IMR-90 (cell line): ENCODE data around the gene EVL. TPM values are rescaled to one million over a fixed set of nuclear protein-coding genes. Genes with fewer than 3 reads are reported as not detected.
"Not testable (repeated sequence)": the region's sequence is repeated elsewhere in the genome, so short reads cannot be mapped to it uniquely, and the experiment has no call there.

Source experiments
- ATAC-seq: fragments of 200-7000 bp; cut with Tn5 transposase; 2 replicates; pipeline ENCODE4 v1.9.1; 2020; ENCODE audit warnings: low read depth, mild to moderate bottlenecking, moderate library complexity
- BruUV-seq: library from RNA; stranded (reverse); fragments of 400-500 nt; replicated peaks from 2 replicates; lab custom pipeline; 2021; lab: Mats Ljungman, UMichigan
- CTCF ChIA-PET: fragments of 300-600 bp; formaldehyde crosslinking; extraction: SDS; loops from one replicate; lab custom pipeline; 2021; ENCODE audit warnings: antibody characterized with exemption; lab: Yijun Ruan, JAX
- POLR2A ChIA-PET: fragments of 300-600 bp; sonication (Branson Sonifier 250); formaldehyde crosslinking; loops from one replicate; lab custom pipeline; 2022; ENCODE audit warnings: antibody characterized with exemption; ENCODE audit not compliant: unreplicated experiment; lab: Charles Lee
- DNase-seq: peaks from one replicate; pipeline ENCODE4 v3.0.0; 2013
- H2AFZ ChIP-seq: replicated peaks from 2 replicates; pipeline ENCODE3; 2013; ENCODE audit warnings: low read length, mild to moderate bottlenecking; ENCODE audit not compliant: poor library complexity
- H2AK5ac ChIP-seq: 2 replicates; pipeline ENCODE4 v1.6.1; 2013; ENCODE audit warnings: low read depth, low read length, inconsistent platforms
- H2AK9ac ChIP-seq: replicated peaks from 2 replicates; pipeline ENCODE3; 2013; ENCODE audit warnings: mild to moderate bottlenecking, low read depth, low read length, moderate library complexity; ENCODE audit not compliant: poor library complexity
- H2BK120ac ChIP-seq: 2 replicates; pipeline ENCODE4 v1.6.1; 2013; ENCODE audit warnings: low read depth, low read length, inconsistent platforms
- H2BK15ac ChIP-seq: 3 replicates; pipeline ENCODE4 v1.6.1; 2013; ENCODE audit warnings: low read depth, low read length, inconsistent platforms
- H2BK20ac ChIP-seq: 2 replicates; pipeline ENCODE4 v1.6.1; 2013; ENCODE audit warnings: low read depth, mild to moderate bottlenecking, inconsistent platforms, low read length, moderate library complexity
- H2BK5ac ChIP-seq: 2 replicates; pipeline ENCODE4 v1.6.1; 2013; ENCODE audit warnings: mild to moderate bottlenecking, low read depth, low read length, inconsistent platforms; ENCODE audit not compliant: poor library complexity, severe bottlenecking
- H3K14ac ChIP-seq: replicated peaks from 2 replicates; pipeline ENCODE4 v1.6.1; 2013; ENCODE audit warnings: low read depth, low read length, inconsistent platforms
- H3K18ac ChIP-seq: 2 replicates; pipeline ENCODE4 v1.6.1; 2013; ENCODE audit warnings: low read depth, low read length, control low read depth
- H3K23ac ChIP-seq: 2 replicates; pipeline ENCODE4 v1.6.1; 2013; ENCODE audit warnings: low read depth, low read length, inconsistent platforms
- H3K27ac ChIP-seq: 2 replicates; pipeline ENCODE4 v1.5.1; 2013; ENCODE audit warnings: mild to moderate bottlenecking, control low read depth, low read length; ENCODE audit not compliant: insufficient read depth
- H3K27me3 ChIP-seq: 2 replicates; pipeline ENCODE4 v1.6.1; 2013; ENCODE audit warnings: low read length; ENCODE audit not compliant: control insufficient read depth, insufficient read depth
- H3K36me3 ChIP-seq: 2 replicates; pipeline ENCODE4 v1.6.1; 2013; ENCODE audit warnings: low read length, mixed read lengths; ENCODE audit not compliant: control insufficient read depth, insufficient read depth
- H3K4ac ChIP-seq: 2 replicates; pipeline ENCODE4 v1.6.1; 2013; ENCODE audit warnings: low read depth, low read length, inconsistent platforms
- H3K4me1 ChIP-seq: 2 replicates; pipeline ENCODE4 v1.6.1; 2013; ENCODE audit warnings: low read length, mixed read lengths; ENCODE audit not compliant: control insufficient read depth, insufficient read depth
- H3K4me2 ChIP-seq: 2 replicates; pipeline ENCODE4 v1.6.1; 2013; ENCODE audit warnings: low read depth, mild to moderate bottlenecking, control low read depth, low read length, moderate library complexity
- H3K4me3 ChIP-seq: 2 replicates; pipeline ENCODE4 v1.5.1; 2013; ENCODE audit warnings: low read depth, mild to moderate bottlenecking, control low read depth, low read length, moderate library complexity; ENCODE audit not compliant: insufficient read depth
- H3K56ac ChIP-seq: 2 replicates; pipeline ENCODE4 v1.6.1; 2013; ENCODE audit warnings: low read length, inconsistent platforms; ENCODE audit not compliant: insufficient read depth; ENCODE audit errors: extremely low read depth
- H3K79me1 ChIP-seq, 2 experiments: 2 replicates each; pipeline ENCODE4 v1.6.1; 2013; ENCODE audit warnings: low read length in 2 of 2, inconsistent platforms in 1 of 2, low read depth in 1 of 2
- H3K9ac ChIP-seq: 2 replicates; pipeline ENCODE4 v1.6.1; 2013; ENCODE audit warnings: low read depth, low read length, control low read depth
- H3K9me1 ChIP-seq: 2 replicates; pipeline ENCODE4 v1.6.1; 2013; ENCODE audit warnings: low read length, inconsistent platforms; ENCODE audit not compliant: insufficient read depth
- H3K9me3 ChIP-seq: 2 replicates; pipeline ENCODE4 v1.6.1; 2013; ENCODE audit warnings: low read length; ENCODE audit not compliant: control insufficient read depth, insufficient read depth
- H4K20me1 ChIP-seq: 2 replicates; pipeline ENCODE4 v1.6.1; 2013; ENCODE audit warnings: low read length, inconsistent platforms; ENCODE audit not compliant: insufficient read depth
- H4K5ac ChIP-seq: 2 replicates; pipeline ENCODE4 v1.6.1; 2013; ENCODE audit warnings: mild to moderate bottlenecking, low read depth, low read length, control low read depth
- H4K8ac ChIP-seq, 2 experiments: 2 replicates each; pipeline ENCODE4 v1.6.1; 2013; ENCODE audit warnings: low read depth in 2 of 2, low read length in 2 of 2, control low read depth in 1 of 2, inconsistent platforms in 1 of 2
- H4K91ac ChIP-seq: 2 replicates; pipeline ENCODE4 v1.6.1; 2013; ENCODE audit warnings: low read depth, low read length, inconsistent platforms; ENCODE audit not compliant: insufficient read depth
- BHLHE40 ChIP-seq: fragments of 150-350 bp; IDR thresholded peaks from 2 replicates; pipeline ENCODE4 v1.6.1; 2016; ENCODE audit warnings: mild to moderate bottlenecking, low read depth, low read length
- FOS ChIP-seq: fragments of 150-350 bp; IDR thresholded peaks from 2 replicates; pipeline ENCODE4 v1.6.1; 2016; ENCODE audit warnings: low read depth, low read length
- MAFK ChIP-seq: IDR thresholded peaks from 2 replicates; pipeline ENCODE4 v1.6.1; 2012; ENCODE audit warnings: low read depth, low read length, improper control_type of control experiment
- MAZ ChIP-seq: IDR thresholded peaks from 2 replicates; pipeline ENCODE4 v1.6.1; 2012; ENCODE audit warnings: low read depth, mild to moderate bottlenecking, low read length, improper control_type of control experiment, moderate library complexity, borderline replicate concordance
- NFE2L2 ChIP-seq: fragments of 150-350 bp; IDR thresholded peaks from 2 replicates; pipeline ENCODE4 v1.6.1; 2016; ENCODE audit warnings: low read depth, mild to moderate bottlenecking, low read length
- POLR2A ChIP-seq: IDR thresholded peaks from 2 replicates; pipeline ENCODE4 v1.6.1; 2012; ENCODE audit warnings: mild to moderate bottlenecking, low read depth, low read length
- RAD21 ChIP-seq: IDR thresholded peaks from 2 replicates; pipeline ENCODE4 v1.6.1; 2012; ENCODE audit warnings: low read length, improper control_type of control experiment
- RCOR1 ChIP-seq: IDR thresholded peaks from 2 replicates; pipeline ENCODE4 v1.6.1; 2012; ENCODE audit warnings: mild to moderate bottlenecking, low read length, improper control_type of control experiment; ENCODE audit not compliant: insufficient replicate concordance
- whole genome bisulfite sequencing, 2 experiments: methylation state at CpG; one replicate each; pipeline versions ENCODE4 v1.1.5 to v1.1.7; 2013; ENCODE audit warnings: missing lambda C conversion rate in 2 of 2; ENCODE audit not compliant: insufficient read length in 1 of 2; ENCODE audit errors: extremely low coverage in 2 of 2; 5-methylcytosine and 5-hydroxymethylcytosine counted together
- dilution Hi-C: fragments of 300-500 bp; cut with HindIII; formaldehyde crosslinking; loops from one replicate; pipeline ENCODE4 v1.14.3; 2018; ENCODE audit warnings: low sequenced_read_pairs; ENCODE audit not compliant: unreplicated experiment
- in situ Hi-C: fragments of 300-500 bp; cut with MboI; formaldehyde crosslinking; loops from 3 replicates; pipeline ENCODE4 v1.14.3; 2019; ENCODE audit warnings: low sequenced_read_pairs, inconsistent platforms, mixed read lengths
- intact Hi-C: fragments of 100-400 bp; cut with micrococcal nuclease; formaldehyde crosslinking; loops from 2 replicates; pipeline ENCODE4 v1.10.0; 2022
- polyA plus RNA-seq, 3 experiments: library from polyadenylated mRNA; depleted of rRNA; stranded (reverse); fragments of >200 nt; gene quantifications; 2 replicates each; pipeline ENCODE4 v1.2.3, GENCODE V29; 2012; ENCODE audit warnings: low replicate concordance in 1 of 3
- total RNA-seq: library from RNA; depleted of rRNA; stranded (reverse); fragments of >200 nt; gene quantifications from 2 replicates; pipeline ENCODE4 v1.2.3, GENCODE V29; 2012
- TF ChIP-seq, protein P1 (sequence below): fragments of 150-350 bp; IDR thresholded peaks from 2 replicates; pipeline ENCODE4 v1.6.1; 2017; ENCODE audit warnings: mild to moderate bottlenecking, antibody characterized with exemption, low read length, low read depth

Gene EVL
- total and polyA plus RNA-seq, 2 of the 4 experiments (the other 2 are of a cell fraction) = 7.2 to 36.5 TPM

DNA sequence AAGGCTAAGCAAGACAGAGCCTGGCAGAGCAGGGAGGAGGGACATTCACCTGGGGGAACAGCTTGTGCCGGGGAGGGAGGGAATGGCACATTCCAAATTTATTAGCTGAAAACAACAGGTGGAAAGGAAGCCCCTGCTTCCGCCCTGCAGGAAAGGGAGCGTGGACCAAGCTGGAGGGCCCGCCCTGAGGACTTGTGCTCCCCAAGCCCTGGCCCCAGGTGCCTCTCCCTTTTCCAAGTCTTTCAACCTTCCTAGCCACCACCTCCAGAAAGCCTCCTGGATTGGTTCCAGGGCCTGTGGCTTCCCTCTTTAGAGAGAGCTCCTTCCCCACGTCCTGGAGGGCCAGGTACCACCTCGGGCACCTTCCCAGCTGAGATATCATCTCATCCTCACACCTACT is 91.6 kb downstream of the EVL start:
- Histone ChIP-seq H3K4me1 (no peaks in the 10 kb centered on the region), H2BK15ac (no peak overlapping the region), H2AFZ (no peak overlapping the region), H2BK120ac (no peak overlapping the region), H3K4ac (no peak overlapping the region), H4K8ac (no peak overlapping the region), H3K4me3 (no peak overlapping the region), H3K4me2 (no peak overlapping the region), H3K14ac (no peak overlapping the region), H3K9ac (no peak overlapping the region), H3K9me1 (no peaks in the 10 kb centered on the region), H3K56ac (no peak overlapping the region), H3K27ac (no peak overlapping the region), H3K27me3 (peaks cover 49% of the 10 kb centered on the region), H2BK20ac (no peak overlapping the region), H3K36me3 (no peaks in the 10 kb centered on the region), H3K9me3 (peaks cover 22% of the 10 kb centered on the region), H2AK9ac (peak overlapping the region; percentile 5), H2AK5ac (no peak overlapping the region), H4K20me1 (no peaks in the 10 kb centered on the region), H3K18ac (no peak overlapping the region), H2BK5ac (no peak overlapping the region), H4K91ac (no peak overlapping the region), H3K23ac (no peak overlapping the region), H4K5ac (no peak overlapping the region), H3K79me1 (no peaks in the 10 kb centered on the region)
- intact Hi-C loops = no loop called here
- dilution Hi-C loops = no loop called here
- ATAC-seq = no peak
- TF ChIP-seq MAZ = no peak
- TF ChIP-seq BHLHE40 = no peak
- no peak for TF ChIP-seq MAFK
- TF ChIP-seq, protein P1, sequence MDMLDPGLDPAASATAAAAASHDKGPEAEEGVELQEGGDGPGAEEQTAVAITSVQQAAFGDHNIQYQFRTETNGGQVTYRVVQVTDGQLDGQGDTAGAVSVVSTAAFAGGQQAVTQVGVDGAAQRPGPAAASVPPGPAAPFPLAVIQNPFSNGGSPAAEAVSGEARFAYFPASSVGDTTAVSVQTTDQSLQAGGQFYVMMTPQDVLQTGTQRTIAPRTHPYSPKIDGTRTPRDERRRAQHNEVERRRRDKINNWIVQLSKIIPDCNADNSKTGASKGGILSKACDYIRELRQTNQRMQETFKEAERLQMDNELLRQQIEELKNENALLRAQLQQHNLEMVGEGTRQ = no peak
- TF ChIP-seq RAD21 = no peak
- TF ChIP-seq FOS = no peak
- no peak for TF ChIP-seq RCOR1
- TF ChIP-seq NFE2L2 = no peak
- TF ChIP-seq POLR2A = no peak
- CTCF ChIA-PET = no interaction called here
- DNase-seq = no peak
- in situ Hi-C loops = no loop called here
- 40% methylated on average over 1 of the region's 6 CpGs; no CpG with 5 or more reads in 1 of the 2 experiments for WGBS, 2 experiments
- BruUV-seq = no TSS peak
- POLR2A ChIA-PET = no interaction called here

DNA sequence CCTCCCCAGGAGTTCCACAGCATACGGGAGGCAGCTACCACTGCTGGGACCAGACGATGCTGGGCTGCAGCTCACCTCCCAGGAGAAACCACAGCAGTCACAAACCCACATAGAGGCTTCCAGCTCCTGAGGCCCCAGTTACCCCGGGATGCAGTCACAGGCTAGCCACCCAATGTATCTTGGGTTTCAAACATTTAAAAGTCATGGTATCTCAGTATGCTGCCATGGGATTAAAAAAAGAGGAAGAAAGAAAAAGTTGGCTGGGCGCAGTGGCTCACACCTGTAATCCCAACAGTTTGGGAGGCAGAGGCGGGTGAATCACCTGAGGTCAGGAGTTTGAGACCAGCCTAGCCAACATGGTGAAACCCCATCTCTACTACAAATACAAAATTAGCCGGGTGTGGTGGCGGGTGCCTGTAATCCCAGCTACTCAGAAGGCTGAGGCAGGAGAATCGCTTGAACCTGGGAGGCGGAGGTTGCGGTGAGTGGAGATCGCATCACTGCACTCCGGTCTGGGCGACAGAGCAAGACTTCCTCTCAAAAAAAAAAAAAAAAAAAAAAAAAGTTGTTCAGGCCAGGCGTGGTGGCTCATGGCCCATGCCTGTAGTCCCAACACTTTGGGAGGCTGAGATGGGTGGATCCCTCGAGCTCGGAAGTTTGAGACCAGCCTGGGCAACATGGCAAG is 92.5 kb downstream of the EVL start:
- H2BK5ac ChIP-seq, H2AK5ac ChIP-seq, H3K79me1 ChIP-seq, H3K9ac ChIP-seq, H3K56ac ChIP-seq, H3K4me2 ChIP-seq, in situ Hi-C loops, H2BK20ac ChIP-seq, H2BK15ac ChIP-seq, BruUV-seq, H3K36me3 ChIP-seq, POLR2A ChIA-PET, H3K9me1 ChIP-seq, H3K27ac ChIP-seq, H2BK120ac ChIP-seq, H4K5ac ChIP-seq, H3K4me1 ChIP-seq, H3K18ac ChIP-seq, H2AK9ac ChIP-seq, H3K4ac ChIP-seq, H4K91ac ChIP-seq, H4K8ac ChIP-seq, H4K20me1 ChIP-seq, intact Hi-C loops, H3K23ac ChIP-seq, DNase-seq, dilution Hi-C loops, CTCF ChIA-PET, ATAC-seq, H2AFZ ChIP-seq, H3K14ac ChIP-seq, H3K4me3 ChIP-seq: not testable (repeated sequence)
- WGBS, 2 experiments = 90% methylated on average over 2 of the region's 16 CpGs; no CpG with 5 or more reads in 1 of the 2 experiments
- Histone ChIP-seq H3K27me3 (peaks cover 49% of the 10 kb centered on the region), H3K9me3 (peaks cover 22% of the 10 kb centered on the region)
